HG03066 (cell line): ENCODE results near the gene COL5A1.
"Not testable (repeated sequence)": the region's sequence is repeated elsewhere in the genome, so short reads cannot be mapped to it uniquely, and the experiment has no call there.

ENCODE experiments used
- ATAC-seq: cut with Tn5 transposase; IDR thresholded peaks from one replicate; pipeline ENCODE4 v1.9.1; 2021; ENCODE audit warnings: low read depth; ENCODE audit not compliant: unreplicated experiment

Gene COL5A1

GRCh38 chr9:134653259-134654009, 11.8 kb downstream of the COL5A1 start:
- no peak for ATAC-seq

DNA sequence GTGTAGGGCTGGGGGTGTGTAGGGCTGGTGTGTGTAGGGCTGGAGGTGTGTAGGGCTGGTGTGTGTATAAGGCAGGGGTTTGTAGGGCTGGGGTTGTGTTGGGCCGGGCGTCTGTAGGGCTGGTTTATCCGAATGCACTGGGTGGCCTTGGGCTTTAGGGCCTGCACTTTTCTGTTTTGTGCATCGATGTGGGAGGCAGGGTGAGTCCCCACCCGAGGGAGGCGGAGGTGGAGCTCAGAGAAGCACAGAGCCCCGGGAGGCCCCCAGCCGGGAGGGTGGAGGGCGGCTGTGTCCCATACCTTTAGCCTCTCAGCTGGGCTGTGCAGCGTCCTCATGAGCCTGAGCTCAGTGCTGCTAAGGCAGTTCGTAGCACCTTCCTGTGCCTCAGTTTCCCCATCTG, 13.5 kb downstream of the COL5A1 start:
- ATAC-seq = no peak

DNA sequence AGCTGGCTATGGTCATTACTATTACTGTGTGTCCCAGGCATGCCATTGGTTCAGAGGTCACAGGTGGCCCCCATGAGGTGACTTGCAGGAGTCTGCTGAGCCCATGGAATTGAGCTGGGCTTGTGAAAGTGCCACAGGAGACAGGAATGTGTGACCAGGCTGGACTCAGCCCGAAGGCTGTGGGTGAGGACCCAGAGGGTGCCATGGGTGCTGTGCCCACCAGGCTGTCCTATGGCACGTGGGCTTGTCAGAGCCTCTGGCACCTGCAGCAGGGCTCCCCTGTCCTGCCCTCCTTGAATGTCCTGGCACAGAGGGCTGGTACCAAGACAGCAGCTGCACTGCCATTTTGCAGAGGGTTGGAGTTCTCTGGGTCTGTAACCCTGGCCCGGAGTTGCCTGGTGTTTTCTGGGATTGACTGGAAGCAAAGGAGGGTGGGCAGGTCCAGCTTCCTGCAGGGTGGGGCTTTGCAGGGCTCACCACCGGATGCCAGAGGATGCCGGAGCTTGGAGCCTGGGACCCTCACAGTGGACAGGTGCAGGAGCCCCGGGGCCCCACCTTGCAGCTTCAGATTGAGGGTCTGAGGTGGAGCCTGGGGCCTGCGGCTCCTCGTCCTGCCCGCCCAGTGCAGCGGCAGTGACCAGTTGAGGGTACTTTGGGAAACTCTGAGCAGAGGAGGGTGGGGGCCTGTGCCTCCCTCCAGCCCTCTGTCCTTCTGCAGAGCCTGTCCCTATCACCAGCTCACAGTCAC, 14.2 kb downstream of the COL5A1 start:
- no peak for ATAC-seq

- ATAC-seq = no peak
Observed at GRCh38 chr9:134656334-134657006, 14.9 kb downstream of the COL5A1 start.

DNA sequence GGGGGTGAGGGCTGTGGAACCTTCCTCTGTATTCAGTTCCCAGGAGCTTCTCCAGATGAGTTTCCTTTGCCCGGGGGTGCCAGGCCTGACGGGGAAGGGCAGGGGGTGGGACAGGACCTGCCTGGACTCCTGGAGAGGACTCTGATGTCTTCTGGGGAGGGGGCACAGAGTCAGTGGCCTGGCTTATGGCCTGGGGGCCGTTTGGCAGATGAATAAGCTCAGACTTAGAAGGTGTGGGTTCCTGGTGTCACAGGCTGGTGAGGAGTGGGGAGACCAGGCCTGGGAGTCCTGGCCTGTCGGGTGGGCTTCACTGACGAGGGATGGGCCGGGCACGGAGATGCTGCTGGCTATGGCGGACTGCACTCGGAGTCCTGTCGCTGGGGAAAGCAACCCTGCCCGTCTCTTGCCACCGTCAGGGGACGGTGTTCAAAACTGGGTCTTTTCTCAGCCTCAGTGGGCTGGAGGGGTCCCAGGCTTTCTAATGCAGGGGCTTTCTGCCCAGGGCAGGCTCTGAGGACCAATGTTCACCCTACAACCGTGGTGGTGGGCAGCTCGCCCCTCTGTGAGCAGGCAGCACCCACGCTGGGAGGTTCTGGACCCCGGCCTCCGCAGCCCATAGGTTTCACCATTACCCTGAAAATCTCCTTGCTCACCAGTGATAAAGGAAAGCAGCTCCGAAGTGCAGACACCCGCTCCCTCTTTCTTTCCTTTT, 16.2 kb downstream of the COL5A1 start:
- ATAC-seq = no peak

DNA sequence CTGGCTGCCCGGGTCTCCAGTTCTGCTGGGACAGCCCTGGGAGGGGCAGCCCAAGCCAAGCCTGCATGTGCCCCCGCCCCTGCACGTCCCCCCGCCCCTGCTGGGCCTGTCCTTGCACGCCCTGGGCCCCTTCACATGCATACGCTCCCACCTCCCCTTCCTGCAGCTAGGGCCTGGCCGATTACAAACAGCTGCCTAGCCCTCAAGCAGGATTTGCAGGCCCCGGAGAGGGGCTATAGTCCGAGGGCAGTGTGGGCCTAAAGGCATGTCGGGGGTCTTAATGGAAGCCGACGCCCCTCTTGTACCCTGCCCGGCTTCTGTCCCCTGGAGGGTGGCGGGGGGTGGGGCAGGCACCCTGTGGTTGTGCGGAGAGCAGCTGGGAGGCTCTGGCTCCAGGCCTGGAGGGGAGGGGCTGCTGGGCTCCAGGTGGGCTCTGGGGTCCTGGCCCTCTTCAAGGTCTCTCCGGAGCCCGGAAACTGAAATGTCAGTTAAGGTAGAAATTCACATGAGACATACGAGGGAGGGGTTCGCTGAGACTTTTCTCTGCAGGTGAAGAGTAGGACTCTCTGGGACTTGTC, 16.9 kb downstream of the COL5A1 start:
- no peak for ATAC-seq

DNA sequence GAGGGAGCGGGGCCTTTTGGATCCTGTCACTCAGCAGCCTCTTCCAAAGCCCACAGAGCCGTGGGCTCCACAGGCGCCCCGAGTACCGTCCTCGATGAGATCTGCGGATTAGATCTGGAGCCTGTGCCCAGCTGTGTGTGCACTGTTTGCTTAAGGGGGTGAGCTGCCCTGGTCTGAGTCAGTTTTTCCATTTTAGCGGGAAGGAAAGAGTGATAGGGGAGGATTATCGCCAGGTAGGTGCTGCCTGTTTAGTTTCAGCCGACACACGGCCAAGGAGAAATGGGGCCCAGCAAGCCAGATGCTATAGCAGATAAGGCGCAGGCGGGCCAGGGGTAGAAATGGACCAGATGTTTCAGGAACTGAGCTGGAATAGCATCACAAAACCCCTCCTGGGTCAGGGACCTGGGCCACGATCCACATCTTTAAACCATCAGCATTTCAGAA, 18.1 kb downstream of the COL5A1 start:
- ATAC-seq = no peak

DNA sequence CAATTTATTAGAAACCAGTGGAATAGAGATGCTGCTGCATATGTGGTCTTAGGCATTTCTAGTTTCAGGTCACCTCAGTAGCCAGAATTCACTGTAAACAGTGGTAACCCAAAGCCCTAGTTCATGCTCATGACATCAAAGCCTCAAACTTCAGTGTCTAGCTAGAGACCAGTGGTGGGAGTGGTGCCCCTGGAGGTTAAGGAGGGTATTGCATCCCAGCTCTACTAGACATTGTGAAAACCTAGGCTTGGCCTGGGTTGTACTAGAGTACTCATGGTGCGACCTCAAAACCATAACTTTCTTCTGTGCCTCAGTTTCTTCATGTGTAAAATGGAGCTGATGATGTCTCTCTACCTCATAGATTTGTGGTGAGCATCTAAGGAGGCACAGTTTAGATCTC, 18.8 kb downstream of the COL5A1 start:
- ATAC-seq = no peak

DNA sequence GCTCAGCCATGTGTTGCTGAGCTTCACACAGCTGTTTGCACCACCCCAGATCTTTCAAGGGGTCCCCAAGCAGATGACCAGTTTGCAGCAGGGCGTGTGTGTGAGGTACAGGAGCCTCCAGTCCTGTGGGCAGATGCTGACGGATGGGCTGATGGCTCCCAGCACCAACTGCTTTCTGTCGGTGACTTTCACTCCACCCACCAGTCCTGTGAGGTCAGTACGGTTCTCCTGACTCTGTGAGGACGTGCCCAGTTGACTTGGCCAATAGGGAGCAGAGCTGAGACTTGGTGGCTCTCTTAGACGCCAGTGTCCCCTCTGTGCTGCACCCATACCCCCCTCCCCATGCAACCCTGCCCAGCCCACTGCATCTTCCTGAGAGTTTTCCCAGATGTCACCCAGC, 19.7 kb downstream of the COL5A1 start:
- ATAC-seq = no peak

- ATAC-seq = no peak
Observed at GRCh38 chr9:134661791-134662142, 20.2 kb downstream of the COL5A1 start.

GRCh38 chr9:134662143-134662876, 20.7 kb downstream of the COL5A1 start:
- ATAC-seq = no peak

- no peak for ATAC-seq
Observed at GRCh38 chr9:134663084-134663483, 21.5 kb downstream of the COL5A1 start.

- ATAC-seq = no peak
Observed at GRCh38 chr9:134663753-134664415, 22.3 kb downstream of the COL5A1 start.

DNA sequence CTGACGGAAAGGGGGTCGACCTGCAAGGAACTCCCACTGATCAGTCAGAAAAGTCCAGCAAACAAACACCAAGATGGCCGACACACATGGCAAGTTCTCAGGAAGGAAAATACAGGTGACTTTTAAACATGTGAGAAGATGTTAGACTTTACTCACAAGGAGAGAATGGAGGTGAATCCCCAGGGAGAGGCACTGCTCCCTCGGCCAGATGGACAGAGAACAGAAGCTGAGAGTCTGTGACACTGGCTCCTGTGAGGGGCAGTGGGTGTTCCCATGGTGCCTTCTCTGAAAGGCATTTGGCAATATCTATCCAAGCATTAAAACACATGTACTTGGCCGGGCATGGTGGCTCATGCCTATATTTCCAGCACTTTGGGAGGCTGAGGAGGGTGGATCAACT, 22.8 kb downstream of the COL5A1 start:
- no peak for ATAC-seq

DNA sequence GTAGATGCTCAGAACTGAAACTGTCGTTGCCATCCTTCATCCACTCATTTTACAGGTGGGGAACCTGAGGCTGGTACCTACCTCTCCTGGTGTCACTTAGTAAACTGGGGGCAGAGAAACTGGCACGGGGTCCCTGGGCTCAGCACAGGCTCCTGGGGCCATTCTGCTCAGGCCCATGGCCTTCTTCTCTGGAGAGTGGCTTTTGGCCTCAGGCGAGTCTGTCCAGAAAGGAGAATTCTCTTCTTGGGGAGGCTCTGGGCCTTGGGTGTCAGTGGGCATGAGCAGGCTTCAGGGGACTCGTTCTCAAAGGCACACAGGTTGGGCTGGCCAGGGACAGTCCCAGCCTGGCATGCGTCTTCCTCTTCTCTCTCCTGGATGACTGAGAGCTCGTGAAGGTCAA, 24.6 kb downstream of the COL5A1 start:
- no peak for ATAC-seq

DNA sequence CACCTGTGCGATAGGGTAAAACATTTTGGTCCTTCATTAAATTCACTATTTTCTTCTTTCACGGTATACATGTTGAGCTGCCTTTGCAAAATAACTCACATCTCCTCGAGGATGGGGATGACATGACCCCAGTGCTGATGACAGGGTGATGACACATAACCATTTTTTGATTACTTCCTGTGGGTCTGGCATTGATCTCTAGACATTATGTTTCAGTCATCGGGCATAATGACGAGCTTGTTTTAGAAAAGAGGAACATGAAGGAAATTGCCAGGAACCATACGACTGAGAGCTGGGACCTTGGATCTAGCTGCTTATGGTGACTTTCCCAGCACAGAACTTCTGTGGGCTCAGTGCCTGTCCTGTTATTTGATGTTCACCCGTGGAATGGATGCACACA, 25.2 kb downstream of the COL5A1 start:
- ATAC-seq = no peak

DNA sequence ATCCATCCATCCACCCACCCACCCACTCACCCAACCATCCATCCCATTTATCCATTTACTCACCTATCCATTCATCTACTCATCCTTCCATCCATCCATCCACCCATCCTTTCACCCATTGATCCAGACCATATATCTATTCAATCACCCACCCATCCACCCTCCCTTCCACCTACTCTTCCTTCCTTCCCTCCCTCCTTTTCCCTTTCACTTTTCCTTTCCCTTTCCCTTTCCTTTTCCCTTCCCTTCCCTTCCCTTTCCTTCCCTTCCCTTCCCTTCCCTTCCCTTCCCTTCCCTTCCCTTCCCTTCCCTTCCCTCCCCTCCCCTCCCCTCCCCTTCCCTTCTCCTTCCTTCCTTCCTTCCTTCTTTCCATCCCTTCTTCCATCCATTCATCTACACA, 27.4 kb downstream of the COL5A1 start:
- ATAC-seq = not testable (repeated sequence)

DNA sequence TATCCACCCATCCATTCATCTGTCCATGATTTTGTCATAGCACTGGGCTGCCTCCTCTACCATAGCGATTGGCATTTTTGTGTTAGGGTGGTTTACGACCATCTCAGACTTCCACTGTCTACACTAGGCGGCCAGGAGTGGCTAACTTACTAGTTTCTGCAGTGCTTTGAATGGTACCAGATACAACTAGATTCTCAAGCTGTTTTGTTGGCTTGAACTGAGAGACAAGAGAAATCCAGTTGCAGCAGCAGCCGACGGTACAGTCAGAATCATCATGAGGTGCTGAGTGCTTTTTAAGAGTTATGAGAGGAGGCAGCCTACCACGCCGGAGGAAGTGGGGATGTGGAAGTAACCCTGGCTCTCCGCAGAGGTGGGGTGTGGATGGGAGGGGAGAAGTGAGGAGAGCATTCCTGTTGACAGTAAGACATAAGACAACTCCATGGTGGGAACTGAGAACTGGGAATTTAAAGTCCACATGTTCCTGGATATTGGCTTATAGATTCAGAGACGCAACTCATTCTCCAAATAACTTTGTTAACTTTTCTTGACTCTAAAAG, 27.9 kb downstream of the COL5A1 start:
- ATAC-seq = no peak

DNA sequence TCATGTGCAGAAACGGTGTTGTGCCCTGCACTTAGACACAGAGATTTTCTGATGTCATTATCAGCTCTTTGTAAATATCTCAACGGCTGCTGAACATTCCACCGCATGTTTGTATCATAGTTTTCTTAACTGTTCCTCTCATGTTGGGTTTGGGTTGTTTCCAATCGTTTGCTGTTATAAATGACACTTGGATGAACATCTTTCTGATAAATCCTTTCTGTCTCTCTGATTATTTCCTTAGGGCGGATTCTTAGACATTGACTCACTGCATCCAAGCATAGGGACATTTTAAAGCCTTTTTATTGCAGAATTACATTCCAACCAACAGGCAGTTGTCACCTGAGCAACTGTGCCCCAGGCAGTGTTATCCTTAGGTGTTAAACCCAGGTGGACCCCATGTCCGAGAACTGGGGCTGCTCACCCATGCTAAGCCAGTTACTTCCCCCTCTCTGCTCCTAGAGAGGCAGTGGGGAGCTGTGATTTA, 28.5 kb downstream of the COL5A1 start:
- ATAC-seq = no peak
